Upper lobe of left lung (tissue), 4 donors: ENCODE results near the gene PLPPR1.

Source experiments
- EP300 ChIP-seq, 4 donors: sonication (generic); formaldehyde crosslinking; IDR thresholded peaks; one replicate each; pipeline ENCODE4 v1.5.1; 2017; ENCODE audit warnings: antibody characterized with exemption in 4 of 4, control low read depth in 2 of 4
- POLR2A ChIP-seq, 4 donors: fragments of 450-650 bp; IDR thresholded peaks; one replicate each; pipeline ENCODE4 v1.5.1; 2016 to 2017; ENCODE audit warnings: antibody characterized with exemption in 4 of 4, mild to moderate bottlenecking in 2 of 4
- POLR2AphosphoS5 ChIP-seq, 2 donors: sonication (generic); formaldehyde crosslinking; IDR thresholded peaks; one replicate each; pipeline ENCODE4 v1.5.1; 2017; ENCODE audit warnings: antibody characterized with exemption in 2 of 2
- TF ChIP-seq, protein P1 (sequence below), 6 experiments: fragments of 450-650 bp in 4 of 6; fragments of 200-600 bp in 2 of 6; sonication (generic) in 2 of 6; IDR thresholded peaks; one replicate each; pipeline ENCODE4 v1.5.1; 2016 to 2019; ENCODE audit warnings: antibody characterized with exemption in 6 of 6

GRCh38 chr9:101200852-101201251 is 172.3 kb downstream of the PLPPR1 start:
- no peak for TF ChIP-seq POLR2AphosphoS5 (IDR thresholded peaks at IDR 0.05)
- TF ChIP-seq, protein P1, sequence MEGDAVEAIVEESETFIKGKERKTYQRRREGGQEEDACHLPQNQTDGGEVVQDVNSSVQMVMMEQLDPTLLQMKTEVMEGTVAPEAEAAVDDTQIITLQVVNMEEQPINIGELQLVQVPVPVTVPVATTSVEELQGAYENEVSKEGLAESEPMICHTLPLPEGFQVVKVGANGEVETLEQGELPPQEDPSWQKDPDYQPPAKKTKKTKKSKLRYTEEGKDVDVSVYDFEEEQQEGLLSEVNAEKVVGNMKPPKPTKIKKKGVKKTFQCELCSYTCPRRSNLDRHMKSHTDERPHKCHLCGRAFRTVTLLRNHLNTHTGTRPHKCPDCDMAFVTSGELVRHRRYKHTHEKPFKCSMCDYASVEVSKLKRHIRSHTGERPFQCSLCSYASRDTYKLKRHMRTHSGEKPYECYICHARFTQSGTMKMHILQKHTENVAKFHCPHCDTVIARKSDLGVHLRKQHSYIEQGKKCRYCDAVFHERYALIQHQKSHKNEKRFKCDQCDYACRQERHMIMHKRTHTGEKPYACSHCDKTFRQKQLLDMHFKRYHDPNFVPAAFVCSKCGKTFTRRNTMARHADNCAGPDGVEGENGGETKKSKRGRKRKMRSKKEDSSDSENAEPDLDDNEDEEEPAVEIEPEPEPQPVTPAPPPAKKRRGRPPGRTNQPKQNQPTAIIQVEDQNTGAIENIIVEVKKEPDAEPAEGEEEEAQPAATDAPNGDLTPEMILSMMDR (IDR thresholded peaks at IDR 0.05), result no peak
- no peak for TF ChIP-seq POLR2A (IDR thresholded peaks at IDR 0.05)
- no peak for TF ChIP-seq EP300 (IDR thresholded peaks at IDR 0.05)
